H1 (cell line): ENCODE data around the gene FAM120B. TPM values are rescaled to one million over a fixed set of nuclear protein-coding genes. Genes with fewer than 3 reads are reported as not detected.
A peak's percentile ranks its signal among the peaks of the same experiment; 100 is the strongest.

Source experiments
- CTCF ChIA-PET: fragments of 300-600 bp; sonication (Branson Sonifier 250); formaldehyde crosslinking; loops from one replicate; lab custom pipeline; 2021; ENCODE audit not compliant: partially characterized antibody; lab: Charles Lee
- POLR2A ChIA-PET: fragments of 300-600 bp; sonication (Branson Sonifier 250); formaldehyde crosslinking; loops from one replicate; lab custom pipeline; 2021; ENCODE audit warnings: inconsistent platforms; ENCODE audit not compliant: partially characterized antibody; lab: Charles Lee
- DNase-seq, 2 experiments: peaks; one replicate each; pipeline versions ENCODE4 v3.0.0 to v3.0.0-alpha.2; 2010 to 2022; ENCODE audit warnings: low spot score in 2 of 2, low read depth in 1 of 2, mixed read lengths in 1 of 2
- FAIRE-seq: peaks from 2 replicates; lab custom pipeline; 2011; peaks lifted over from hg19 to GRCh38; lab: Jason Lieb, UNC
- H2AFZ ChIP-seq: 2 replicates; pipeline ENCODE4 v1.8.1; 2012; ENCODE audit warnings: low read length, inconsistent platforms
- H2AK5ac ChIP-seq: 2 replicates; pipeline ENCODE4 v1.6.1; 2013; ENCODE audit warnings: low read depth, low read length
- H2BK120ac ChIP-seq: replicated peaks from 2 replicates; pipeline ENCODE3; 2013; ENCODE audit warnings: low read depth, low read length, inconsistent platforms
- H2BK12ac ChIP-seq: 2 replicates; pipeline ENCODE4 v1.6.1; 2013; ENCODE audit warnings: low read depth, low read length
- H2BK15ac ChIP-seq: 2 replicates; pipeline ENCODE4 v1.6.1; 2013; ENCODE audit warnings: low read length
- H2BK20ac ChIP-seq: 2 replicates; pipeline ENCODE4 v1.6.1; 2013; ENCODE audit warnings: low read length
- H2BK5ac ChIP-seq: 2 replicates; pipeline ENCODE4 v1.6.1; 2013; ENCODE audit warnings: low read depth, low read length
- H3K14ac ChIP-seq: 2 replicates; pipeline ENCODE4 v1.6.1; 2013; ENCODE audit warnings: inconsistent platforms; ENCODE audit not compliant: insufficient read length
- H3K18ac ChIP-seq: 2 replicates; pipeline ENCODE4 v1.6.1; 2013; ENCODE audit warnings: low read length; ENCODE audit errors: extremely low read depth
- H3K23ac ChIP-seq: 2 replicates; pipeline ENCODE4 v1.6.1; 2013; ENCODE audit warnings: inconsistent platforms; ENCODE audit not compliant: insufficient read length
- H3K23me2 ChIP-seq: 2 replicates; pipeline ENCODE4 v1.6.1; 2013; ENCODE audit warnings: low read depth, low read length
- H3K27ac ChIP-seq: 2 replicates; pipeline ENCODE4 v1.6.1; 2011; ENCODE audit warnings: low read depth, low read length, inconsistent platforms
- H3K27me3 ChIP-seq, 4 experiments: replicated peaks in 1 of 4; 1 replicate in 1 of 4; 2 replicates in 3 of 4; pipeline versions ENCODE4 v1.6.1 to v1.8.1; 2011 to 2013; ENCODE audit warnings: low read length in 3 of 4, mild to moderate bottlenecking in 3 of 4, inconsistent platforms in 2 of 4, mixed read lengths in 2 of 4, moderate library complexity in 1 of 4; ENCODE audit not compliant: control insufficient read depth in 3 of 4, insufficient read depth in 3 of 4; ENCODE audit errors: extremely low read depth in 1 of 4
- H3K36me3 ChIP-seq, 4 experiments: 2 replicates each; pipeline versions ENCODE4 v1.6.1 to v1.8.1; 2011 to 2013; ENCODE audit warnings: mild to moderate bottlenecking in 4 of 4, low read length in 3 of 4, moderate library complexity in 2 of 4, control low read depth in 1 of 4, inconsistent platforms in 1 of 4; ENCODE audit not compliant: insufficient read depth in 4 of 4, control insufficient read depth in 2 of 4
- H3K4ac ChIP-seq: replicated peaks from 2 replicates; pipeline ENCODE3; 2013; ENCODE audit warnings: low read length, low read depth, mixed read lengths, inconsistent platforms; ENCODE audit not compliant: insufficient read length
- H3K4me1 ChIP-seq, 4 experiments: replicated peaks in 1 of 4; 1 replicate in 1 of 4; 2 replicates in 3 of 4; pipeline versions ENCODE4 v1.6.1 to v1.8.1; 2011 to 2013; ENCODE audit warnings: low read length in 3 of 4, inconsistent platforms in 2 of 4, mixed read lengths in 1 of 4; ENCODE audit not compliant: insufficient read depth in 4 of 4, control insufficient read depth in 3 of 4
- H3K4me2 ChIP-seq, 2 experiments: 2 replicates each; pipeline versions ENCODE4 v1.6.1 to v1.8.1; 2011 to 2013; ENCODE audit warnings: low read depth in 2 of 2, low read length in 2 of 2, control low read depth in 1 of 2, inconsistent platforms in 1 of 2, mild to moderate bottlenecking in 1 of 2; ENCODE audit not compliant: insufficient read depth in 1 of 2
- H3K4me3 ChIP-seq, 4 experiments: fragments of 200-600, 300-600 bp in 1 of 4; sonication (generic), shearing (Covaris generic), sonication (Bioruptor Twin) in 1 of 4; 2 replicates each; pipeline versions ENCODE4 v1.5.1 to v1.8.1; 2011 to 2016; ENCODE audit warnings: low read length in 4 of 4, low read depth in 3 of 4, control low read depth in 2 of 4, inconsistent platforms in 2 of 4, mild to moderate bottlenecking in 2 of 4, mixed read lengths in 1 of 4, moderate library complexity in 1 of 4; ENCODE audit not compliant: insufficient read depth in 2 of 4; ENCODE audit errors: extremely low read depth in 1 of 4
- H3K56ac ChIP-seq: replicated peaks from 2 replicates; pipeline ENCODE3; 2013; ENCODE audit warnings: low read depth, mild to moderate bottlenecking, mixed read lengths, low read length, inconsistent platforms; ENCODE audit not compliant: insufficient read length
- H3K79me1 ChIP-seq: 2 replicates; pipeline ENCODE4 v1.6.1; 2013; ENCODE audit warnings: low read depth, low read length, control low read depth
- H3K79me2 ChIP-seq, 2 experiments: 2 replicates each; pipeline versions ENCODE4 v1.6.1 to v1.8.1; 2012 to 2013; ENCODE audit warnings: low read length in 2 of 2, mild to moderate bottlenecking in 2 of 2, inconsistent platforms in 1 of 2; ENCODE audit not compliant: insufficient read depth in 2 of 2, control insufficient read depth in 1 of 2
- H3K9ac ChIP-seq, 4 experiments: replicated peaks in 1 of 4; 1 replicate in 1 of 4; 2 replicates in 3 of 4; pipeline versions ENCODE4 v1.6.1 to v1.8.1; 2011 to 2013; ENCODE audit warnings: low read depth in 3 of 4, low read length in 3 of 4, control low read depth in 2 of 4, mild to moderate bottlenecking in 2 of 4, moderate library complexity in 2 of 4, inconsistent platforms in 1 of 4; ENCODE audit errors: extremely low read depth in 1 of 4
- H3K9me3 ChIP-seq, 2 experiments: 2 replicates each; pipeline versions ENCODE4 v1.6.1 to v1.8.1; 2012 to 2013; ENCODE audit warnings: mild to moderate bottlenecking in 2 of 2, moderate library complexity in 2 of 2, control low read depth in 1 of 2, inconsistent platforms in 1 of 2, low read depth in 1 of 2, low read length in 1 of 2, mixed read lengths in 1 of 2; ENCODE audit not compliant: insufficient read depth in 2 of 2
- H4K20me1 ChIP-seq, 2 experiments: replicated peaks in 1 of 2; 2 replicates each; pipeline versions ENCODE3 to v1.8.1; 2011 to 2013; ENCODE audit warnings: inconsistent platforms in 2 of 2, low read length in 2 of 2, mild to moderate bottlenecking in 1 of 2; ENCODE audit not compliant: insufficient read depth in 2 of 2, control insufficient read depth in 1 of 2
- H4K5ac ChIP-seq: 2 replicates; pipeline ENCODE4 v1.6.1; 2013; ENCODE audit warnings: low read length, low read depth, mixed read lengths, inconsistent platforms; ENCODE audit not compliant: insufficient read length
- H4K8ac ChIP-seq: 2 replicates; pipeline ENCODE4 v1.8.0; 2013; ENCODE audit warnings: mild to moderate bottlenecking, moderate library complexity, low read length, inconsistent platforms; ENCODE audit not compliant: insufficient read depth; ENCODE audit errors: extremely low read depth
- H4K91ac ChIP-seq: replicated peaks from 2 replicates; pipeline ENCODE3; 2013; ENCODE audit warnings: low read length, mixed read lengths, inconsistent platforms; ENCODE audit not compliant: insufficient read length
- ASH2L ChIP-seq: fragments of 200-600, 300-600 bp; sonication (generic); IDR thresholded peaks from one replicate; pipeline ENCODE4 v1.7.1; 2017; ENCODE audit warnings: low read length
- BCL11A ChIP-seq, 2 experiments: IDR thresholded peaks; one replicate each; pipeline ENCODE4 v1.6.1; 2011; ENCODE audit warnings: low read depth in 2 of 2, low read length in 2 of 2, mild to moderate bottlenecking in 2 of 2
- CBX5 ChIP-seq: fragments of 300-800, 300-1000 bp; sonication (generic); IDR thresholded peaks from 2 replicates; pipeline ENCODE4 v1.7.1; 2016; ENCODE audit warnings: antibody characterized with exemption, low read length, low read depth
- CEBPB ChIP-seq: IDR thresholded peaks from 2 replicates; pipeline ENCODE4 v1.6.1; 2012; ENCODE audit warnings: low read depth, low read length
- CHD2 ChIP-seq: IDR thresholded peaks from 2 replicates; pipeline ENCODE4 v1.6.1; 2012; ENCODE audit warnings: low read length, improper control_type of control experiment
- GABPA ChIP-seq: IDR thresholded peaks from 2 replicates; pipeline ENCODE4 v1.6.1; 2011; ENCODE audit warnings: mild to moderate bottlenecking, low read length, moderate library complexity, borderline replicate concordance; ENCODE audit not compliant: insufficient read depth
- HDAC2 ChIP-seq, 2 experiments: fragments of 300-600 bp in 1 of 2; sonication (generic) in 1 of 2; IDR thresholded peaks; 2 replicates each; pipeline ENCODE4 v1.6.1; 2011 to 2012; ENCODE audit warnings: low read depth in 2 of 2, low read length in 2 of 2, mild to moderate bottlenecking in 2 of 2, moderate library complexity in 2 of 2, borderline replicate concordance in 1 of 2, inconsistent platforms in 1 of 2
- KDM1A ChIP-seq: fragments of 200-600, 300-600 bp; sonication (generic); IDR thresholded peaks from 2 replicates; pipeline ENCODE4 v1.7.1; 2016; ENCODE audit warnings: mild to moderate bottlenecking, low read length, borderline replicate concordance
- KDM4A ChIP-seq: IDR thresholded peaks from one replicate; pipeline ENCODE4 v1.7.1; 2012; ENCODE audit warnings: low read depth, mild to moderate bottlenecking, moderate library complexity, low read length, inconsistent platforms; ENCODE audit not compliant: severe bottlenecking
- POLR2AphosphoS5 ChIP-seq: IDR thresholded peaks from 2 replicates; pipeline ENCODE4 v1.6.1; 2011; ENCODE audit warnings: low read depth, low read length
- RNF2 ChIP-seq: fragments of 200-900, 300-1000 bp; sonication (generic); IDR thresholded peaks from 2 replicates; pipeline ENCODE4 v1.7.1; 2016; ENCODE audit warnings: borderline replicate concordance, low read depth, mild to moderate bottlenecking, antibody characterized with exemption, low read length; ENCODE audit not compliant: poor library complexity, severe bottlenecking; ENCODE audit errors: missing control alignments
- SAP30 ChIP-seq: fragments of 300-600 bp; sonication (generic); IDR thresholded peaks from 2 replicates; pipeline ENCODE4 v1.7.1; 2012; ENCODE audit warnings: low read length, moderate library complexity, mild to moderate bottlenecking, inconsistent platforms; ENCODE audit not compliant: insufficient read depth, insufficient replicate concordance
- SUZ12 ChIP-seq: fragments of 200-600 bp; sonication (generic); IDR thresholded peaks from 2 replicates; pipeline ENCODE4 v1.6.1; 2012; ENCODE audit warnings: mild to moderate bottlenecking, inconsistent platforms, low read length, moderate library complexity, mixed read lengths
- ZNF274 ChIP-seq: IDR thresholded peaks from 2 replicates; pipeline ENCODE4 v1.7.0; 2012; ENCODE audit warnings: low read length, borderline replicate concordance; ENCODE audit errors: extremely low read depth
- WGBS, 2 experiments: shearing (Covaris generic) in 1 of 2; methylation state at CpG; one replicate each; pipeline versions ENCODE4 v1.1.6 to v1.1.7; 2013 to 2015; ENCODE audit warnings: low lambda C conversion rate in 2 of 2, mixed read lengths in 2 of 2, inconsistent platforms in 1 of 2, low coverage in 1 of 2, missing lambda C conversion rate in 1 of 2; ENCODE audit not compliant: insufficient replicate concordance in 2 of 2, insufficient coverage in 1 of 2, insufficient read length in 1 of 2; ENCODE audit errors: extremely low coverage in 1 of 2, missing lambda C conversion rate in 1 of 2; 5-methylcytosine and 5-hydroxymethylcytosine counted together
- polyA plus RNA-seq, 7 experiments: library from polyadenylated mRNA; depleted of rRNA in 3 of 7; stranded (reverse) in 5 of 7; unstranded in 2 of 7; fragments of >200 nt in 5 of 7; fragments of 200-250 nt in 2 of 7; gene quantifications; 1 replicate in 5 of 7; 2 replicates in 1 of 7; 4 replicates in 1 of 7; pipeline versions ENCODE4 v1.2.1 to v1.2.3, GENCODE V29; 2011 to 2013; ENCODE audit warnings: missing spikeins in 2 of 7, mixed read lengths in 2 of 7
- total RNA-seq: library from RNA; stranded (reverse); fragmentation: NEBNext Ultra II Directional; extraction: Animal tissue kit (Norgen Biotek cat#: 25700); gene quantifications from 2 replicates; pipeline ENCODE4 v1.2.1, GENCODE V29; 2021

Gene FAM120B
- total and polyA plus RNA-seq, 2 of the 8 experiments (the other 6 are each of a cell fraction or from before 2014, with no cell fraction given): 5.1 to 12.5 TPM

GRCh38 chr6:170447561-170447930 lies 141.0 kb downstream of the FAM120B start:
- no peak overlapping the region for H3K4me3 ChIP-seq
- TF ChIP-seq CBX5 (no peak), ASH2L (no peak), KDM1A (no peak), CHD2 (no peak), POLR2AphosphoS5 (no peak), SAP30 (no peak), SUZ12 (no peak), CEBPB (no peak), RNF2 (no peak), GABPA (no peak), HDAC2 (IDR thresholded peaks at IDR 0.05; ENCODE audit: borderline replicate concordance in 1 of 2, low read depth in 2 of 2, low read length in 2 of 2) (no peak), ZNF274 (no peak), BCL11A (IDR thresholded peaks at IDR 0.05; ENCODE audit: low read depth in 2 of 2, low read length in 2 of 2) (no peak), KDM4A (no peak)

More at GRCh38 chr6:170447561-170447930, 141.0 kb downstream of the FAM120B start:
- Histone ChIP-seq H3K27ac (no peak overlapping the region), H2BK20ac (no peak overlapping the region), H3K79me2 (no peaks in the 10 kb centered on the region), H3K4me1 (peaks cover 0 to 2% (median 0%) of the 10 kb centered on the region in 4 experiments; a peak in 2 of 7 replicates), H3K4me2 (no peak overlapping the region), H2AK5ac (no peak overlapping the region), H3K79me1 (no peaks in the 10 kb centered on the region), H4K8ac (0 out of 2 replicates have a peak overlapping the region, but pooled peaks have one; percentile 14), H3K56ac (no peak overlapping the region), H2AFZ (no peak overlapping the region), H3K36me3 (no peaks in the 10 kb centered on the region), H4K91ac (no peak overlapping the region), H3K23ac (no peak overlapping the region), H3K9ac (no peak overlapping the region), H2BK15ac (no peak overlapping the region), H2BK120ac (no peak overlapping the region), H3K9me3 (no peaks in the 10 kb centered on the region), H2BK12ac (no peak overlapping the region), H4K5ac (no peak overlapping the region), H2BK5ac (no peak overlapping the region), H3K27me3 (no peaks in the 10 kb centered on the region), H3K14ac (no peak overlapping the region), H4K20me1 (no peaks in the 10 kb centered on the region), H3K23me2 (peaks cover under 1% of the 10 kb centered on the region; the same call in 1 of the 2 replicates), H3K18ac (no peak overlapping the region), H3K4ac (no peak overlapping the region)
- DNase-seq (no peak), FAIRE-seq (no peak)
- WGBS, 2 experiments: 88% methylated on average over 14 of the region's 14 CpGs; no CpG with 5 or more reads in 1 of the 2 experiments
- POLR2A ChIA-PET: no interaction called here
- CTCF ChIA-PET: interaction anchor here (1.1 to 2.6 kb wide), 2 partner anchors 10 to 18 kb away, joined by 3 to 7 read pairs; no protein-coding TSS in a partner anchor
